H1 (cell line): ENCODE data around the gene PPP1R3G. TPM values are rescaled to one million over a fixed set of nuclear protein-coding genes. Genes with fewer than 3 reads are reported as not detected.

Source experiments
- CTCF ChIA-PET: fragments of 300-600 bp; sonication (Branson Sonifier 250); formaldehyde crosslinking; loops from one replicate; lab custom pipeline; 2021; ENCODE audit not compliant: partially characterized antibody; lab: Charles Lee
- POLR2A ChIA-PET: fragments of 300-600 bp; sonication (Branson Sonifier 250); formaldehyde crosslinking; loops from one replicate; lab custom pipeline; 2021; ENCODE audit warnings: inconsistent platforms; ENCODE audit not compliant: partially characterized antibody; lab: Charles Lee
- DNase-seq, 2 experiments: peaks; one replicate each; pipeline versions ENCODE4 v3.0.0 to v3.0.0-alpha.2; 2010 to 2022; ENCODE audit warnings: low spot score in 2 of 2, low read depth in 1 of 2, mixed read lengths in 1 of 2
- FAIRE-seq: peaks from 2 replicates; lab custom pipeline; 2011; peaks lifted over from hg19 to GRCh38; lab: Jason Lieb, UNC
- H2AFZ ChIP-seq: 2 replicates; pipeline ENCODE4 v1.8.1; 2012; ENCODE audit warnings: low read length, inconsistent platforms
- H2AK5ac ChIP-seq: 2 replicates; pipeline ENCODE4 v1.6.1; 2013; ENCODE audit warnings: low read depth, low read length
- H2BK120ac ChIP-seq: replicated peaks from 2 replicates; pipeline ENCODE3; 2013; ENCODE audit warnings: low read depth, low read length, inconsistent platforms
- H2BK12ac ChIP-seq: 2 replicates; pipeline ENCODE4 v1.6.1; 2013; ENCODE audit warnings: low read depth, low read length
- H2BK15ac ChIP-seq: 2 replicates; pipeline ENCODE4 v1.6.1; 2013; ENCODE audit warnings: low read length
- H2BK20ac ChIP-seq: 2 replicates; pipeline ENCODE4 v1.6.1; 2013; ENCODE audit warnings: low read length
- H2BK5ac ChIP-seq: 2 replicates; pipeline ENCODE4 v1.6.1; 2013; ENCODE audit warnings: low read depth, low read length
- H3K14ac ChIP-seq: 2 replicates; pipeline ENCODE4 v1.6.1; 2013; ENCODE audit warnings: inconsistent platforms; ENCODE audit not compliant: insufficient read length
- H3K18ac ChIP-seq: 2 replicates; pipeline ENCODE4 v1.6.1; 2013; ENCODE audit warnings: low read length; ENCODE audit errors: extremely low read depth
- H3K23ac ChIP-seq: 2 replicates; pipeline ENCODE4 v1.6.1; 2013; ENCODE audit warnings: inconsistent platforms; ENCODE audit not compliant: insufficient read length
- H3K23me2 ChIP-seq: 2 replicates; pipeline ENCODE4 v1.6.1; 2013; ENCODE audit warnings: low read depth, low read length
- H3K27ac ChIP-seq: 2 replicates; pipeline ENCODE4 v1.6.1; 2011; ENCODE audit warnings: low read depth, low read length, inconsistent platforms
- H3K27me3 ChIP-seq, 4 experiments: replicated peaks in 1 of 4; 1 replicate in 1 of 4; 2 replicates in 3 of 4; pipeline versions ENCODE4 v1.6.1 to v1.8.1; 2011 to 2013; ENCODE audit warnings: low read length in 3 of 4, mild to moderate bottlenecking in 3 of 4, inconsistent platforms in 2 of 4, mixed read lengths in 2 of 4, moderate library complexity in 1 of 4; ENCODE audit not compliant: control insufficient read depth in 3 of 4, insufficient read depth in 3 of 4; ENCODE audit errors: extremely low read depth in 1 of 4
- H3K36me3 ChIP-seq, 4 experiments: 2 replicates each; pipeline versions ENCODE4 v1.6.1 to v1.8.1; 2011 to 2013; ENCODE audit warnings: mild to moderate bottlenecking in 4 of 4, low read length in 3 of 4, moderate library complexity in 2 of 4, control low read depth in 1 of 4, inconsistent platforms in 1 of 4; ENCODE audit not compliant: insufficient read depth in 4 of 4, control insufficient read depth in 2 of 4
- H3K4ac ChIP-seq: replicated peaks from 2 replicates; pipeline ENCODE3; 2013; ENCODE audit warnings: low read length, low read depth, mixed read lengths, inconsistent platforms; ENCODE audit not compliant: insufficient read length
- H3K4me1 ChIP-seq, 4 experiments: replicated peaks in 1 of 4; 1 replicate in 1 of 4; 2 replicates in 3 of 4; pipeline versions ENCODE4 v1.6.1 to v1.8.1; 2011 to 2013; ENCODE audit warnings: low read length in 3 of 4, inconsistent platforms in 2 of 4, mixed read lengths in 1 of 4; ENCODE audit not compliant: insufficient read depth in 4 of 4, control insufficient read depth in 3 of 4
- H3K4me2 ChIP-seq, 2 experiments: 2 replicates each; pipeline versions ENCODE4 v1.6.1 to v1.8.1; 2011 to 2013; ENCODE audit warnings: low read depth in 2 of 2, low read length in 2 of 2, control low read depth in 1 of 2, inconsistent platforms in 1 of 2, mild to moderate bottlenecking in 1 of 2; ENCODE audit not compliant: insufficient read depth in 1 of 2
- H3K4me3 ChIP-seq, 4 experiments: fragments of 200-600, 300-600 bp in 1 of 4; sonication (generic), shearing (Covaris generic), sonication (Bioruptor Twin) in 1 of 4; 2 replicates each; pipeline versions ENCODE4 v1.5.1 to v1.8.1; 2011 to 2016; ENCODE audit warnings: low read length in 4 of 4, low read depth in 3 of 4, control low read depth in 2 of 4, inconsistent platforms in 2 of 4, mild to moderate bottlenecking in 2 of 4, mixed read lengths in 1 of 4, moderate library complexity in 1 of 4; ENCODE audit not compliant: insufficient read depth in 2 of 4; ENCODE audit errors: extremely low read depth in 1 of 4
- H3K56ac ChIP-seq: replicated peaks from 2 replicates; pipeline ENCODE3; 2013; ENCODE audit warnings: low read depth, mild to moderate bottlenecking, mixed read lengths, low read length, inconsistent platforms; ENCODE audit not compliant: insufficient read length
- H3K79me1 ChIP-seq: 2 replicates; pipeline ENCODE4 v1.6.1; 2013; ENCODE audit warnings: low read depth, low read length, control low read depth
- H3K79me2 ChIP-seq, 2 experiments: 2 replicates each; pipeline versions ENCODE4 v1.6.1 to v1.8.1; 2012 to 2013; ENCODE audit warnings: low read length in 2 of 2, mild to moderate bottlenecking in 2 of 2, inconsistent platforms in 1 of 2; ENCODE audit not compliant: insufficient read depth in 2 of 2, control insufficient read depth in 1 of 2
- H3K9ac ChIP-seq, 4 experiments: replicated peaks in 1 of 4; 1 replicate in 1 of 4; 2 replicates in 3 of 4; pipeline versions ENCODE4 v1.6.1 to v1.8.1; 2011 to 2013; ENCODE audit warnings: low read depth in 3 of 4, low read length in 3 of 4, control low read depth in 2 of 4, mild to moderate bottlenecking in 2 of 4, moderate library complexity in 2 of 4, inconsistent platforms in 1 of 4; ENCODE audit errors: extremely low read depth in 1 of 4
- H3K9me3 ChIP-seq, 2 experiments: 2 replicates each; pipeline versions ENCODE4 v1.6.1 to v1.8.1; 2012 to 2013; ENCODE audit warnings: mild to moderate bottlenecking in 2 of 2, moderate library complexity in 2 of 2, control low read depth in 1 of 2, inconsistent platforms in 1 of 2, low read depth in 1 of 2, low read length in 1 of 2, mixed read lengths in 1 of 2; ENCODE audit not compliant: insufficient read depth in 2 of 2
- H4K20me1 ChIP-seq, 2 experiments: replicated peaks in 1 of 2; 2 replicates each; pipeline versions ENCODE3 to v1.8.1; 2011 to 2013; ENCODE audit warnings: inconsistent platforms in 2 of 2, low read length in 2 of 2, mild to moderate bottlenecking in 1 of 2; ENCODE audit not compliant: insufficient read depth in 2 of 2, control insufficient read depth in 1 of 2
- H4K5ac ChIP-seq: 2 replicates; pipeline ENCODE4 v1.6.1; 2013; ENCODE audit warnings: low read length, low read depth, mixed read lengths, inconsistent platforms; ENCODE audit not compliant: insufficient read length
- H4K8ac ChIP-seq: 2 replicates; pipeline ENCODE4 v1.8.0; 2013; ENCODE audit warnings: mild to moderate bottlenecking, moderate library complexity, low read length, inconsistent platforms; ENCODE audit not compliant: insufficient read depth; ENCODE audit errors: extremely low read depth
- H4K91ac ChIP-seq: replicated peaks from 2 replicates; pipeline ENCODE3; 2013; ENCODE audit warnings: low read length, mixed read lengths, inconsistent platforms; ENCODE audit not compliant: insufficient read length
- JUN ChIP-seq: IDR thresholded peaks from 2 replicates; pipeline ENCODE4 v1.6.1; 2011; ENCODE audit warnings: low read depth, mild to moderate bottlenecking, improper control_type of control experiment, low read length
- POLR2AphosphoS5 ChIP-seq: IDR thresholded peaks from 2 replicates; pipeline ENCODE4 v1.6.1; 2011; ENCODE audit warnings: low read depth, low read length
- WGBS, 2 experiments: shearing (Covaris generic) in 1 of 2; methylation state at CpG; one replicate each; pipeline versions ENCODE4 v1.1.6 to v1.1.7; 2013 to 2015; ENCODE audit warnings: low lambda C conversion rate in 2 of 2, mixed read lengths in 2 of 2, inconsistent platforms in 1 of 2, low coverage in 1 of 2, missing lambda C conversion rate in 1 of 2; ENCODE audit not compliant: insufficient replicate concordance in 2 of 2, insufficient coverage in 1 of 2, insufficient read length in 1 of 2; ENCODE audit errors: extremely low coverage in 1 of 2, missing lambda C conversion rate in 1 of 2; 5-methylcytosine and 5-hydroxymethylcytosine counted together
- polyA plus RNA-seq, 7 experiments: library from polyadenylated mRNA; depleted of rRNA in 3 of 7; stranded (reverse) in 5 of 7; unstranded in 2 of 7; fragments of >200 nt in 5 of 7; fragments of 200-250 nt in 2 of 7; gene quantifications; 1 replicate in 5 of 7; 2 replicates in 1 of 7; 4 replicates in 1 of 7; pipeline versions ENCODE4 v1.2.1 to v1.2.3, GENCODE V29; 2011 to 2013; ENCODE audit warnings: missing spikeins in 2 of 7, mixed read lengths in 2 of 7
- total RNA-seq: library from RNA; stranded (reverse); fragmentation: NEBNext Ultra II Directional; extraction: Animal tissue kit (Norgen Biotek cat#: 25700); gene quantifications from 2 replicates; pipeline ENCODE4 v1.2.1, GENCODE V29; 2021

Gene PPP1R3G
- total and polyA plus RNA-seq, 2 of the 8 experiments (the other 6 are each of a cell fraction or from before 2014, with no cell fraction given): 0.03 to 0.09 TPM

DNA sequence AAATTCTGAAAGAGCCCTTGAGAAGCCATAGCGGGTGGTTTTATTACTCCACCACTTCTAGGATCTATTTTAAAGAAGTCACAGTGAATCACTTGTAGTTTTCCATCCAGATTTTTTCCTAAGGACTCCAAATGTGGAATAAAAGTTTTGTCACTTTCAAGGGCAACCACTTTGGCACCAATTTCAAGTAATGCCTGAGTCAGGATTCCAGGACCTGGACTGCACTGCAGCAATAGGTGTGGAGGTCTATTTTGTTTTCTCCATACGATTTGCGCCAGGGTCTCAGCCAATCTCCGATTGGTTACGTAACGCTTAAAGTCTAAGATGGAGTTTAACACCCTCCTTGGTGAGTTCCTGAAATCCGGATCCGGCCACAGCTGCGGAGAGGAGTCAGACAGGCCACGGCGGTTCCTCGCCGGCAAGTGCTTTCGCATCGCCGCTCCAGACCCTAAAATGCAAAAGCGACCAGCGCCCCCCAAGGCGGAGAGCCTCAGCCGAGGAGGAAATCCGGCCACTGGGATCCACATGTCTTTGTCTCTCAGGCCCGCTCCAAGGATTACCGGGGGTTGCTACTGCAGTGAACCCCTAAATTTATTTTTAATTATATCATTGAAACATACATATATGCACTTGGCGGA lies 18.6 kb upstream of the PPP1R3G start:
- no peaks in the 10 kb centered on the region for H4K20me1 ChIP-seq
- no peaks in the 10 kb centered on the region for H3K27me3 ChIP-seq
- no peak overlapping the region for H2BK120ac ChIP-seq
- H2AFZ ChIP-seq: no peak overlapping the region
- H3K79me2 ChIP-seq: no peaks in the 10 kb centered on the region
- no peak overlapping the region for H3K23ac ChIP-seq
- H4K5ac ChIP-seq: no peak overlapping the region
- H3K4me2 ChIP-seq: no peak overlapping the region
- H3K4me1 ChIP-seq: no peaks in the 10 kb centered on the region
- no peak overlapping the region for H3K27ac ChIP-seq
- CTCF ChIA-PET: no interaction called here
- no peak overlapping the region for H3K14ac ChIP-seq
- H3K4ac ChIP-seq: no peak overlapping the region
- no peaks in the 10 kb centered on the region; a peak in 1 of 4 replicates for H3K9me3 ChIP-seq
- no peak overlapping the region for H2BK20ac ChIP-seq
- H3K4me3 ChIP-seq: no peak overlapping the region
- FAIRE-seq: no peak
- no peak overlapping the region for H2AK5ac ChIP-seq
- no peaks in the 10 kb centered on the region for H3K36me3 ChIP-seq
- H3K18ac ChIP-seq: no peak overlapping the region
- H4K8ac ChIP-seq: no peak overlapping the region
- no peak overlapping the region for H2BK5ac ChIP-seq
- H3K9ac ChIP-seq: no peak overlapping the region
- WGBS, 2 experiments: 93% methylated on average over 24 of the region's 24 CpGs; no CpG with 5 or more reads in 1 of the 2 experiments
- no peak for TF ChIP-seq JUN
- TF ChIP-seq POLR2AphosphoS5: no peak
- H3K79me1 ChIP-seq: no peaks in the 10 kb centered on the region
- H2BK15ac ChIP-seq: no peak overlapping the region
- POLR2A ChIA-PET: no interaction called here
- H4K91ac ChIP-seq: no peak overlapping the region
- no peak overlapping the region for H2BK12ac ChIP-seq
- H3K23me2 ChIP-seq: no peaks in the 10 kb centered on the region
- H3K56ac ChIP-seq: no peak overlapping the region
- DNase-seq: no peak
